ENCODE measurements around the gene IGSF23.

IGSF23 gene

DNA sequence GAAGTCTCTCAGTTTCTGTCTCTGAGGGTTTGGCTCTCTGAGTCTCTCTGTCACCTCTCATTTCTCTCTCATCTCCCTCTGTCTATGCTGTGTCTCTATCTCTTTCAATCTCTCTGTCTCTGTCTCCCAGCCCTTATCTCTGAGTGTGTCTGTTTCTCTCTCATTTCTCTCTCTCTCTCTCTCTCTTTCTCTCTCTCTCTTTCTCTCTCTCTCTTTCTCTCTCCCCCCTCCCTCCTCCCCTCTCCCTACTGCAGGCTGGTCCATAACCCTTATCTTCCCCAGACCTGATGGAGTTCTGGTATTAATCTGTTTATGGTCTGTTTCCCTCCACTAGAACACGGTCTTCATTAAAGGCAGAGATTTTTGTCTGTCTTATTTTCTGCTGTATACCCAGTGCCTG, 29.0 kb downstream of the IGSF23 start:
- Histone ChIP-seq H3K27ac (ENCODE audit: low read length) (no peak overlapping the region), H3K4me1 (ENCODE audit: low read length) (no peaks in the 10 kb centered on the region), H2AFZ (ENCODE audit: low read length) (no peak overlapping the region), H4K20me1 (ENCODE audit: insufficient read depth, low read length) (no peaks in the 10 kb centered on the region), H3K79me2 (ENCODE audit: low read length) (peaks cover 6% of the 10 kb centered on the region), H3K9me2 (replicated peaks; ENCODE audit: insufficient read depth, low read length) (no peaks in the 10 kb centered on the region), H3F3A (ENCODE audit: insufficient read depth, low read length) (no peaks in the 10 kb centered on the region), H3K9ac (ENCODE audit: low read length) (no peak overlapping the region), H3K4me2 (ENCODE audit: low read depth, low read length) (no peak overlapping the region), H3K36me3 (replicated peaks; ENCODE audit: insufficient read depth, low read length) (no peaks in the 10 kb centered on the region), H3K27me3 (replicated peaks; ENCODE audit: insufficient read depth, low read length) (no peaks in the 10 kb centered on the region), H3K9me3 (replicated peaks; ENCODE audit: insufficient read depth, low read length) (no peaks in the 10 kb centered on the region), H3K4me3 (ENCODE audit: low read length) (no peak overlapping the region)
- DNase-seq = no peak
- TF ChIP-seq, protein P1, sequence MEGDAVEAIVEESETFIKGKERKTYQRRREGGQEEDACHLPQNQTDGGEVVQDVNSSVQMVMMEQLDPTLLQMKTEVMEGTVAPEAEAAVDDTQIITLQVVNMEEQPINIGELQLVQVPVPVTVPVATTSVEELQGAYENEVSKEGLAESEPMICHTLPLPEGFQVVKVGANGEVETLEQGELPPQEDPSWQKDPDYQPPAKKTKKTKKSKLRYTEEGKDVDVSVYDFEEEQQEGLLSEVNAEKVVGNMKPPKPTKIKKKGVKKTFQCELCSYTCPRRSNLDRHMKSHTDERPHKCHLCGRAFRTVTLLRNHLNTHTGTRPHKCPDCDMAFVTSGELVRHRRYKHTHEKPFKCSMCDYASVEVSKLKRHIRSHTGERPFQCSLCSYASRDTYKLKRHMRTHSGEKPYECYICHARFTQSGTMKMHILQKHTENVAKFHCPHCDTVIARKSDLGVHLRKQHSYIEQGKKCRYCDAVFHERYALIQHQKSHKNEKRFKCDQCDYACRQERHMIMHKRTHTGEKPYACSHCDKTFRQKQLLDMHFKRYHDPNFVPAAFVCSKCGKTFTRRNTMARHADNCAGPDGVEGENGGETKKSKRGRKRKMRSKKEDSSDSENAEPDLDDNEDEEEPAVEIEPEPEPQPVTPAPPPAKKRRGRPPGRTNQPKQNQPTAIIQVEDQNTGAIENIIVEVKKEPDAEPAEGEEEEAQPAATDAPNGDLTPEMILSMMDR (IDR thresholded peaks at IDR 0.05; ENCODE audit: low read length) = no peak
- TF ChIP-seq EZH2 (optimal IDR thresholded peaks at IDR 0.05; ENCODE audit: low read depth, low read length) (no peak), EZH2phosphoT487 (IDR thresholded peaks at IDR 0.05; ENCODE audit: low read length) (no peak)

- H3K9me3 ChIP-seq (replicated peaks; ENCODE audit: insufficient read depth, low read length) = no peaks in the 10 kb centered on the region
- peak within 1 kb of the TSS; percentile 94 for H2AFZ ChIP-seq (ENCODE audit: low read length)
- TF ChIP-seq EZH2 (optimal IDR thresholded peaks at IDR 0.05; ENCODE audit: low read depth, low read length) = no peak
- TF ChIP-seq, protein P1 (IDR thresholded peaks at IDR 0.05; ENCODE audit: low read length) = no peak
- TF ChIP-seq EZH2phosphoT487 (IDR thresholded peaks at IDR 0.05; ENCODE audit: low read length) = no peak
- H3F3A ChIP-seq (ENCODE audit: insufficient read depth, low read length) = no peaks in the 10 kb centered on the region
- H4K20me1 ChIP-seq (ENCODE audit: insufficient read depth, low read length) = no peaks in the 10 kb centered on the region
- no peaks in the 10 kb centered on the region for H3K9me2 ChIP-seq (replicated peaks; ENCODE audit: insufficient read depth, low read length)
- no peaks in the 10 kb centered on the region for H3K4me1 ChIP-seq (ENCODE audit: low read length)
- H3K27me3 ChIP-seq (replicated peaks; ENCODE audit: insufficient read depth, low read length) = no peaks in the 10 kb centered on the region
- DNase-seq = peak; percentile 61
- H3K4me3 ChIP-seq (ENCODE audit: low read length) = peak within 1 kb of the TSS; percentile 93
- H3K36me3 ChIP-seq (replicated peaks; ENCODE audit: insufficient read depth, low read length) = no peaks in the 10 kb centered on the region
- peaks cover 6% of the 10 kb centered on the region for H3K79me2 ChIP-seq (ENCODE audit: low read length)
- H3K9ac ChIP-seq (ENCODE audit: low read length) = peak within 1 kb of the TSS; percentile 58
- peak within 1 kb of the TSS; percentile 94 for H3K4me2 ChIP-seq (ENCODE audit: low read depth, low read length)
- no peak within 1 kb of the TSS for H3K27ac ChIP-seq (ENCODE audit: low read length)
Observed at GRCh38 chr19:44643605-44644401, 30.4 kb downstream of the IGSF23 start, which contains the start of gene PVR. Gene PVR (plus strand): TSS chr19:44643910. CDS start chr19:44644097, 187 bp downstream.

GRCh38 chr19:44644402-44645016, 31.1 kb downstream of the IGSF23 start:
- Histone ChIP-seq H3K4me2 (ENCODE audit: low read depth, low read length) (peak overlapping the region; percentile 94), H3K4me3 (ENCODE audit: low read length) (peak overlapping the region; percentile 93), H3K36me3 (replicated peaks; ENCODE audit: insufficient read depth, low read length) (no peaks in the 10 kb centered on the region), H3F3A (ENCODE audit: insufficient read depth, low read length) (no peaks in the 10 kb centered on the region), H2AFZ (ENCODE audit: low read length) (peak overlapping the region; percentile 94), H3K9me3 (replicated peaks; ENCODE audit: insufficient read depth, low read length) (no peaks in the 10 kb centered on the region), H4K20me1 (ENCODE audit: insufficient read depth, low read length) (no peaks in the 10 kb centered on the region), H3K9ac (ENCODE audit: low read length) (peak overlapping the region; percentile 58), H3K4me1 (ENCODE audit: low read length) (no peaks in the 10 kb centered on the region), H3K79me2 (ENCODE audit: low read length) (peaks cover 6% of the 10 kb centered on the region), H3K27me3 (replicated peaks; ENCODE audit: insufficient read depth, low read length) (no peaks in the 10 kb centered on the region), H3K27ac (ENCODE audit: low read length) (no peak overlapping the region), H3K9me2 (replicated peaks; ENCODE audit: insufficient read depth, low read length) (no peaks in the 10 kb centered on the region)
- no peak for DNase-seq
- TF ChIP-seq EZH2phosphoT487 (IDR thresholded peaks at IDR 0.05; ENCODE audit: low read length) (no peak), EZH2 (optimal IDR thresholded peaks at IDR 0.05; ENCODE audit: low read depth, low read length) (no peak)
- TF ChIP-seq, protein P1 (IDR thresholded peaks at IDR 0.05; ENCODE audit: low read length) = no peak
